ENCODE results near the gene SPATS2. TPM values are rescaled to one million over a fixed set of nuclear protein-coding genes. Genes with fewer than 3 reads are reported as not detected.

SPATS2 gene
- total and polyA plus RNA-seq, 7 experiments from 2014 or later, result 3.0 to 9.8 (median 7.8) TPM

DNA sequence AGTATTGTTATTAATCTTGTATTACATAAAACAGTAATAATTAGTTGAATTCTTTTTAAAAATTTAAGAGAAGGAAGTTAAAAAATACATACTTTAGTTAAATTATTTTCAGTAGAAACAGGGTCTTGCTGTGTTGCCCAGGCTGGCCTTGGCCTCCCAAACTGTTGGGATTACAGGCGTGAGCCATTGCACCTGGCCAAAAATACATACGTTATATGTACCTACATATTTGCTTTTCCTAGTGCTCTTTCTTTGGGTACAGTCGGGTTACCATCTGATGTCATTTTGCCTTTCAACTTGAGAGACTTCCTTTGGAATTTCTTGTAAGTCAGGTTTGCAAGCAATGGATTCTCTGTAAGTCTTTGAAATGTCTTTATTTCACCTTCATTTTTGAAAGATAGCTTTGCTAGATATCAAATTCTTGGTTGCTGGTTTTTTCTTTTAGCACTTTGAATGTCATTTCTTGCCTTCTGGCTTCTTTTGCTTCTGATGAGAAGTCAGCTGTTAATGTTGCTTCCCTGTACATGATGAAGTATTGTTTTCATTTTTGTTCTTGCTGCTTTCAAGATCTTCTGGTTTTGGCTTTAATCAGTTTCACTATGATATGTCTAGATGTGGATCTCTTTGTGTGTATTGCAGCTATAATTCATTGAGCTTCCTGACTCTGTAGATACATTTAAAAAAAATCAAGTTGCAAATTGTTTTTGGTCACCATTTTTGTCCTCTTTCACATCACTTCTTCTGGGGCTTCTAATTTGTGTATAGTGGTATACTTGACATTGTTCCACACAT, 84.4 kb downstream of the SPATS2 start:
- ChIA-PET CTCF (no interaction called here), POLR2A (interaction anchor here (0.6 kb wide), 1 partner anchor 9 kb away, joined by 4 read pairs; no protein-coding TSS in a partner anchor)
- H3K4me1 Mint-ChIP-seq, result peaks cover 0 to 14% (median 6%) of the 10 kb centered on the region in 7 donors
- ATAC-seq (no peak), DNase-seq (no peak)
- no peaks in the 10 kb centered on the region for H3K27me3 ChIP-seq (ENCODE audit: control insufficient read depth in 2 of 2, insufficient read depth in 2 of 2, low read length in 2 of 2)
- peak overlapping the region in 1 of 10 donors; percentile 45 for H3K4me3 Mint-ChIP-seq
- H3K4me1 ChIP-seq (ENCODE audit: control insufficient read depth in 2 of 2, insufficient read depth in 2 of 2, low read length in 2 of 2), result no peaks in the 10 kb centered on the region
- H3K9me3 Mint-ChIP-seq, result peaks cover 0 to 2% (median 0%) of the 10 kb centered on the region in 11 donors
- H3K36me3 Mint-ChIP-seq, result peaks cover 0 to 16% (median 8%) of the 10 kb centered on the region in 5 donors
- H3K27ac ChIP-seq (ENCODE audit: low read depth, low read length), result no peak overlapping the region
- no peaks in the 10 kb centered on the region for H3K27me3 Mint-ChIP-seq
- H3K27ac Mint-ChIP-seq, result peak overlapping the region in 3 of 9 donors; percentile 46 to 81 (median 62)
- intact Hi-C loops (cut with micrococcal nuclease), result no loop called here
- H3K36me3 ChIP-seq (ENCODE audit: control insufficient read depth in 2 of 3, insufficient read depth in 3 of 3, low read length in 3 of 3), result no peaks in the 10 kb centered on the region
- no peaks in the 10 kb centered on the region for H3K9me3 ChIP-seq (ENCODE audit: control insufficient read depth in 2 of 3, low read length in 3 of 3)
- no peak overlapping the region for H3K4me3 ChIP-seq (ENCODE audit: low read length)

- Mint-ChIP-seq H3K27ac (no peak overlapping the region), H3K27me3 (no peaks in the 10 kb centered on the region), H3K9me3 (no peaks in the 10 kb centered on the region), H3K4me3 (no peak overlapping the region), H3K36me3 (peaks cover 0 to 10% (median 3%) of the 10 kb centered on the region in 5 donors), H3K4me1 (peaks cover 0 to 14% (median 6%) of the 10 kb centered on the region in 7 donors)
- no peak overlapping the region for H3K4me3 ChIP-seq (ENCODE audit: low read length)
- ATAC-seq (no peak), DNase-seq (no peak)
- H3K4me1 ChIP-seq (ENCODE audit: control insufficient read depth in 2 of 2, insufficient read depth in 2 of 2, low read length in 2 of 2), result no peaks in the 10 kb centered on the region
- ChIA-PET POLR2A (no interaction called here), CTCF (interaction anchor here (0.6 kb wide), 1 partner anchor 1410 kb away, joined by 3 read pairs; no protein-coding TSS in a partner anchor)
- intact Hi-C loops (cut with micrococcal nuclease), result no loop called here
- no peaks in the 10 kb centered on the region for H3K27me3 ChIP-seq (ENCODE audit: control insufficient read depth in 2 of 2, insufficient read depth in 2 of 2, low read length in 2 of 2)
- H3K9me3 ChIP-seq (ENCODE audit: control insufficient read depth in 2 of 3, low read length in 3 of 3), result no peaks in the 10 kb centered on the region
- no peaks in the 10 kb centered on the region for H3K36me3 ChIP-seq (ENCODE audit: control insufficient read depth in 2 of 3, insufficient read depth in 3 of 3, low read length in 3 of 3)
- H3K27ac ChIP-seq (ENCODE audit: low read depth, low read length), result no peak overlapping the region
These were observed 88.2 kb downstream of the SPATS2 start for GRCh38 chr12:49455501-49455900.

DNA sequence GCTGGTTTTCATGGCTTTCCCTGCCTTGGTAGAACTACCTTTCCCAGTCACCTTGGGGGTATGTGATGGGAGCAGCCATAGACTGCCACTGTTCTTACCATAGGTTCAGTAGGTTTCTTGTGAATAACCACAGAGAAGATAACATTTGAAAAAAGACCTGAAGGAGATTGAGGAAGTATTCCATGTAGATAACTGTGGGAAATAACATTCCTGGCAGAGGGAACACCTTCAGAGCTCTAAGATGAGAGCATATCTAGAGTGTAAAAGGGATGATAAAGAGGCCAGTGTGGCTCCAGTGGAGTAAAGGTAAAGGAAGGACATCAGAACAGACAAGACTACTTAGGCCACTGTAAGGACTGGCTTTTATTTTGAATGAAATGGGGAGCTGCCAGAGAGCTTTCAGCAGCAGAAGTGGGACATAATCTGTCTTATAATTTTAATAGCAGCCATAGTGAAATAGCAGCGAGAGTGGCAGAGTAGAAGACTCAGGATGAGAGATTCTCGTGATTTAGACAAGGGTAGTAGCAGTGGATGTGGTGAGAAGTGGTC, 88.9 kb downstream of the SPATS2 start:
- Mint-ChIP-seq H3K4me3 (no peak overlapping the region), H3K36me3 (peaks cover 0 to 17% (median 7%) of the 10 kb centered on the region in 5 donors)

GRCh38 chr12:49458816-49459215, 91.6 kb downstream of the SPATS2 start:
- no peak overlapping the region for H3K4me3 ChIP-seq (ENCODE audit: low read length)
- Mint-ChIP-seq H3K4me3 (no peak overlapping the region), H3K27ac (peak overlapping the region in 1 of 9 donors; percentile 53), H3K4me1 (no peaks in the 10 kb centered on the region), H3K27me3 (no peaks in the 10 kb centered on the region), H3K9me3 (no peaks in the 10 kb centered on the region), H3K36me3 (peaks cover 0 to 23% (median 13%) of the 10 kb centered on the region in 5 donors)
- ChIA-PET POLR2A (interaction anchor here (0.7 kb wide), 1 partner anchor 314 kb away, joined by 6 read pairs; no protein-coding TSS in a partner anchor), CTCF (no interaction called here)
- H3K27me3 ChIP-seq (ENCODE audit: control insufficient read depth in 2 of 2, insufficient read depth in 2 of 2, low read length in 2 of 2), result no peaks in the 10 kb centered on the region
- intact Hi-C loops (cut with micrococcal nuclease), result no loop called here
- no peaks in the 10 kb centered on the region for H3K36me3 ChIP-seq (ENCODE audit: control insufficient read depth in 2 of 3, insufficient read depth in 3 of 3, low read length in 3 of 3)
- H3K4me1 ChIP-seq (ENCODE audit: control insufficient read depth in 2 of 2, insufficient read depth in 2 of 2, low read length in 2 of 2), result no peaks in the 10 kb centered on the region
- ATAC-seq (no peak), DNase-seq (no peak)
- no peak overlapping the region for H3K27ac ChIP-seq (ENCODE audit: low read depth, low read length)
- H3K9me3 ChIP-seq (ENCODE audit: control insufficient read depth in 2 of 3, low read length in 3 of 3), result no peaks in the 10 kb centered on the region

More for the DNA sequence above, 88.9 kb downstream of the SPATS2 start:
- ATAC-seq, result no peak
- Histone ChIP-seq H3K27me3 (ENCODE audit: control insufficient read depth in 2 of 2, insufficient read depth in 2 of 2, low read length in 2 of 2) (no peaks in the 10 kb centered on the region), H3K36me3 (ENCODE audit: control insufficient read depth in 2 of 3, insufficient read depth in 3 of 3, low read length in 3 of 3) (no peaks in the 10 kb centered on the region), H3K9me3 (ENCODE audit: control insufficient read depth in 2 of 3, low read length in 3 of 3) (no peaks in the 10 kb centered on the region), H3K4me3 (ENCODE audit: low read length) (no peak overlapping the region), H3K4me1 (ENCODE audit: control insufficient read depth in 2 of 2, insufficient read depth in 2 of 2, low read length in 2 of 2) (no peaks in the 10 kb centered on the region), H3K27ac (ENCODE audit: low read depth, low read length) (no peak overlapping the region)
- Mint-ChIP-seq H3K27me3 (no peaks in the 10 kb centered on the region), H3K4me1 (peaks cover 0 to 12% (median 6%) of the 10 kb centered on the region in 7 donors), H3K9me3 (no peaks in the 10 kb centered on the region), H3K27ac (no peak overlapping the region)
- POLR2A ChIA-PET, result interaction anchor here (0.6 kb wide), 1 partner anchor 155 kb away, joined by 7 read pairs; no protein-coding TSS in a partner anchor
- intact Hi-C loops (cut with micrococcal nuclease), result no loop called here
- no peak for DNase-seq
- CTCF ChIA-PET, result interaction anchor here (0.6 kb wide), 1 partner anchor 1411 kb away, joined by 3 read pairs; no protein-coding TSS in a partner anchor

DNA sequence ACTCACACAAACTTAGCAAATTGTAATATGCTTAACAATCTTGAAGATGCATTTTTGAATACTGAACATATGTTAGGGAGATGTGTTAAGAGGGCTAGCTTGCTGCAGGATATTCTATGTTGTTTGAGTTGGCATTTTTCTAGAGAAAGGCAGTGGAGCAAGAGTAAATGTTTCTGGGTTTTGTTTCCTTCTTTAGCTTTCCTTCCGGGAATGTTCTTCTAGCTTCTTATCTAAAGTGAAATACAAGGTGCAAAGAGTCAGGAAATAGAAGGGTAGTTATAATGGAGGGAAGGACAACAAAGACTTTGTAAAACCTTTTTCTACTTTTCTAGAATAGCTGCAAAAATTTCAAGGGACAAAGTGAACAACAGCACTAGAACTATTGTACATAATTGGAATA, 94.0 kb downstream of the SPATS2 start:
- intact Hi-C loops (cut with micrococcal nuclease), result no loop called here
- H3K27ac Mint-ChIP-seq, result peak overlapping the region in 1 of 9 donors; percentile 22
- H3K9me3 Mint-ChIP-seq, result no peaks in the 10 kb centered on the region
- POLR2A ChIA-PET, result no interaction called here
- no peaks in the 10 kb centered on the region for H3K4me1 Mint-ChIP-seq
- Histone ChIP-seq H3K4me3 (ENCODE audit: low read length) (no peak overlapping the region), H3K27me3 (ENCODE audit: control insufficient read depth in 2 of 2, insufficient read depth in 2 of 2, low read length in 2 of 2) (no peaks in the 10 kb centered on the region), H3K4me1 (ENCODE audit: control insufficient read depth in 2 of 2, insufficient read depth in 2 of 2, low read length in 2 of 2) (no peaks in the 10 kb centered on the region), H3K36me3 (ENCODE audit: control insufficient read depth in 2 of 3, insufficient read depth in 3 of 3, low read length in 3 of 3) (no peaks in the 10 kb centered on the region), H3K9me3 (ENCODE audit: control insufficient read depth in 2 of 3, low read length in 3 of 3) (no peaks in the 10 kb centered on the region), H3K27ac (ENCODE audit: low read depth, low read length) (no peak overlapping the region)
- H3K4me3 Mint-ChIP-seq, result no peak overlapping the region
- ATAC-seq (no peak), DNase-seq (no peak)
- no peaks in the 10 kb centered on the region for H3K27me3 Mint-ChIP-seq
- peaks cover 0 to 22% (median 13%) of the 10 kb centered on the region in 5 donors for H3K36me3 Mint-ChIP-seq
- CTCF ChIA-PET, result interaction anchor here (0.6 kb wide), 2 partner anchors 69 to 388 kb away, joined by 5 to 6 read pairs; no protein-coding TSS in a partner anchor

DNA sequence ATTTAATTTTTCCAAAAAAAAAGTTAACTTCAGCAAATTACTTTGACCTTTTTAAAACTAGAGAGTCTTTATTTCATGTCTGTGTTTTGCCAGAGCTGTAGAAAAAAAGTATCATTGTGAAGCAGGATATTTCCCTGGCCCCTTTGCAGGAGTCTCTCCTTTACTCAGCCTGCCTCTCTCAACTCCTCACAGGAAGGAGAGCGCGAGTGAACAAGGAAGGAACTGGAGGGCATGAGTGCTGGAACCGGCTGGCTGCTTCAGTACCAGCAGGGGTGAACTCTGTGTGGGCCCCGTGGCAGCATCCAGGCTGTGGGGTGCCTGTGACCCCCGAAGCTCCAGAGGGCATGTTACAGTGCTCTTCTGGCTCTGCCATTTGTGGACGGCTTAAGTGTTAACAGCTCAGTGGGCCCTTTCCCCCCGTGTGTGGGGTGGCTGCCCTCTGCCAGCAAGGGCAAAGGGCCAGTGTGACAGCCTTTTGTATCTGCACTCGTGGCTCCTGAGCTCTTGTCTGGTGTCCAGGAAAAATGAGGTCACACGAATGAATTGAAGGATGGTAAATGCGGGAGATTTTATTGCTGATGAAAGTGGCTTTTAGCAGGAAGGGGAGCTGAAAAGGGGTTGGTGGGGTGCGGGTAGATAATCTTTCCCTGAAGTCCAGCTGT, 95.0 kb downstream of the SPATS2 start:
- ChIA-PET CTCF (no interaction called here), POLR2A (interaction anchor here (0.6 kb wide), 1 partner anchor 31 kb away, joined by 3 read pairs; no protein-coding TSS in a partner anchor)
- Mint-ChIP-seq H3K4me1 (no peaks in the 10 kb centered on the region), H3K27ac (no peak overlapping the region), H3K27me3 (no peaks in the 10 kb centered on the region), H3K9me3 (no peaks in the 10 kb centered on the region), H3K36me3 (peaks cover 0 to 22% (median 13%) of the 10 kb centered on the region in 5 donors), H3K4me3 (no peak overlapping the region)
- ATAC-seq, result no peak
- H3K27me3 ChIP-seq (ENCODE audit: control insufficient read depth in 2 of 2, insufficient read depth in 2 of 2, low read length in 2 of 2), result no peaks in the 10 kb centered on the region
- H3K36me3 ChIP-seq (ENCODE audit: control insufficient read depth in 2 of 3, insufficient read depth in 3 of 3, low read length in 3 of 3), result no peaks in the 10 kb centered on the region
- no peaks in the 10 kb centered on the region for H3K4me1 ChIP-seq (ENCODE audit: control insufficient read depth in 2 of 2, insufficient read depth in 2 of 2, low read length in 2 of 2)
- no peak for DNase-seq
- intact Hi-C loops (cut with micrococcal nuclease), result no loop called here
- H3K9me3 ChIP-seq (ENCODE audit: control insufficient read depth in 2 of 3, low read length in 3 of 3), result no peaks in the 10 kb centered on the region
- no peak overlapping the region for H3K27ac ChIP-seq (ENCODE audit: low read depth, low read length)
- no peak overlapping the region for H3K4me3 ChIP-seq (ENCODE audit: low read length)
